Breast epithelium (tissue), 3 donors: ENCODE results near the gene CYYR1.

Experiments used
- POLR2A ChIP-seq: fragments of 450-650 bp; IDR thresholded peaks from one replicate; pipeline ENCODE4 v1.6.1; 2016; ENCODE audit warnings: antibody characterized with exemption, mild to moderate bottlenecking, moderate library complexity
- POLR2AphosphoS5 ChIP-seq, 3 donors: sonication (generic); formaldehyde crosslinking; IDR thresholded peaks; one replicate each; pipeline ENCODE4 v1.6.1; 2017; ENCODE audit warnings: antibody characterized with exemption in 3 of 3
- TF ChIP-seq, protein P1 (sequence below), 3 donors: fragments of 450-650 bp; IDR thresholded peaks; one replicate each; pipeline ENCODE4 v1.5.1; 2016 to 2017; ENCODE audit warnings: antibody characterized with exemption in 3 of 3, mild to moderate bottlenecking in 3 of 3, moderate library complexity in 3 of 3

DNA sequence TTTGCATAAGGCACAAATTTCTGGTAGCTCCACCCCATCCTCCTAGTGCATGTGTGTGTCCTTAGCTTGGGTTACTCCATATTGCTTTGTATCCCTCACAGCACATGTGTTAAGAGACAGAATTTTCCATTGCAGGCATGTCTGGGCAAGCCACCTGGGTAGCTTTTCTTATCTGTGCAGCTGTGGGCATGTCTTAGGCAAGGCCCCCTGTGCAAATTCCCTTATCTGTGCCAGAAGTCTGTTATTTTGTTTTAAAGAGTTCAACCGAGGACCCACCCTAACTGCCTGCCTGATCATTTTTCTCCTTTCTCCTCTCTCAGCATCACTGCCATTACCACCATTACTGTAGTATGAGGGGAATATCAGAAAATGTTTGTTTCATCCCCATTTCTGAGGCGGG, 131.9 kb downstream of the CYYR1 start:
- TF ChIP-seq POLR2AphosphoS5 (IDR thresholded peaks at IDR 0.05) (no peak), POLR2A (no peak)
- TF ChIP-seq, protein P1, sequence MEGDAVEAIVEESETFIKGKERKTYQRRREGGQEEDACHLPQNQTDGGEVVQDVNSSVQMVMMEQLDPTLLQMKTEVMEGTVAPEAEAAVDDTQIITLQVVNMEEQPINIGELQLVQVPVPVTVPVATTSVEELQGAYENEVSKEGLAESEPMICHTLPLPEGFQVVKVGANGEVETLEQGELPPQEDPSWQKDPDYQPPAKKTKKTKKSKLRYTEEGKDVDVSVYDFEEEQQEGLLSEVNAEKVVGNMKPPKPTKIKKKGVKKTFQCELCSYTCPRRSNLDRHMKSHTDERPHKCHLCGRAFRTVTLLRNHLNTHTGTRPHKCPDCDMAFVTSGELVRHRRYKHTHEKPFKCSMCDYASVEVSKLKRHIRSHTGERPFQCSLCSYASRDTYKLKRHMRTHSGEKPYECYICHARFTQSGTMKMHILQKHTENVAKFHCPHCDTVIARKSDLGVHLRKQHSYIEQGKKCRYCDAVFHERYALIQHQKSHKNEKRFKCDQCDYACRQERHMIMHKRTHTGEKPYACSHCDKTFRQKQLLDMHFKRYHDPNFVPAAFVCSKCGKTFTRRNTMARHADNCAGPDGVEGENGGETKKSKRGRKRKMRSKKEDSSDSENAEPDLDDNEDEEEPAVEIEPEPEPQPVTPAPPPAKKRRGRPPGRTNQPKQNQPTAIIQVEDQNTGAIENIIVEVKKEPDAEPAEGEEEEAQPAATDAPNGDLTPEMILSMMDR (IDR thresholded peaks at IDR 0.05) = no peak
